ENCODE measurements around the gene FIGN. TPM values are rescaled to one million over a fixed set of nuclear protein-coding genes. Genes with fewer than 3 reads are reported as not detected.

The FIGN gene
- total RNA-seq, 1 experiment from 2014 or later, result not detected

- TF ChIP-seq YY1 (IDR thresholded peaks at IDR 0.05; ENCODE audit: extremely low read depth, insufficient replicate concordance, low read depth, low read length), result no peak
- 0 out of 2 replicates have a peak, but pooled peaks have one; percentile 44 for TF ChIP-seq CBX3 (IDR thresholded peaks at IDR 0.05; ENCODE audit: low read depth)
- peak; percentile 54 for TF ChIP-seq JUND (IDR thresholded peaks at IDR 0.05)
- TF ChIP-seq CEBPB (IDR thresholded peaks at IDR 0.05; ENCODE audit: low read depth), result peak; percentile 68
- TF ChIP-seq SIN3A (IDR thresholded peaks at IDR 0.05; ENCODE audit: low read depth), result 0 out of 2 replicates have a peak, but pooled peaks have one; percentile 23
- TF ChIP-seq TCF7L2 (IDR thresholded peaks at IDR 0.05; ENCODE audit: borderline replicate concordance, extremely low read depth, insufficient read depth, insufficient read length), result peak; percentile 69
- TF ChIP-seq ZBTB33 (IDR thresholded peaks at IDR 0.05; ENCODE audit: extremely low read depth, insufficient replicate concordance, low read length), result no peak
- no peak for TF ChIP-seq POLR2A (IDR thresholded peaks at IDR 0.05; ENCODE audit: borderline replicate concordance, extremely low read depth, insufficient read depth, insufficient read length)
- peak; percentile 72 for TF ChIP-seq SP1 (IDR thresholded peaks at IDR 0.05; ENCODE audit: low read depth)
- peak; percentile 63 for TF ChIP-seq FOSL1 (IDR thresholded peaks at IDR 0.05; ENCODE audit: low read depth)
- peak; percentile 60 for TF ChIP-seq MAX (IDR thresholded peaks at IDR 0.05)
- 0 out of 2 replicates have a peak, but pooled peaks have one; percentile 24 for TF ChIP-seq SRF (IDR thresholded peaks at IDR 0.05; ENCODE audit: low read depth)
- Histone ChIP-seq H3K4me2 (ENCODE audit: low read length) (peak overlapping the region; percentile 46), H3K9me3 (ENCODE audit: control insufficient read depth in 1 of 2, insufficient read depth in 1 of 2, low read depth in 1 of 2, low read length in 2 of 2) (no peaks in the 10 kb centered on the region), H3K36me3 (ENCODE audit: control insufficient read depth in 1 of 2, insufficient read depth in 2 of 2, low read length in 2 of 2) (no peaks in the 10 kb centered on the region), H3K79me2 (ENCODE audit: insufficient read depth, low read length) (no peaks in the 10 kb centered on the region), H3K4me3 (replicated peaks in 1 of 2; ENCODE audit: low read depth in 1 of 2, low read length in 2 of 2) (no peak overlapping the region), H3K4me1 (ENCODE audit: control insufficient read depth in 1 of 2, insufficient read depth in 2 of 2, low read length in 2 of 2) (peaks cover 39 to 53% of the 10 kb centered on the region in 2 experiments), H3K9me2 (ENCODE audit: insufficient read depth) (peaks cover 4% of the 10 kb centered on the region; the same call in 1 of the 2 replicates), H3K27me3 (ENCODE audit: insufficient read depth, low read length) (no peaks in the 10 kb centered on the region), H3K9ac (ENCODE audit: low read length) (no peak overlapping the region), H3K27ac (ENCODE audit: low read depth, low read length) (peak overlapping the region; percentile 69), H4K20me1 (ENCODE audit: insufficient read depth) (no peaks in the 10 kb centered on the region; the same call in 1 of the 2 replicates), H2AFZ (ENCODE audit: low read depth, low read length, poor library complexity, severe bottlenecking) (peak overlapping the region; percentile 60)
- ChIA-PET CTCF (no interaction called here), RAD21 (ENCODE audit: low non-redundant PET in 1 of 2, low total read pairs in 2 of 2, uncharacterized antibody in 2 of 2, unreplicated experiment in 2 of 2) (no interaction called here), POLR2A (no interaction called here)
- DNase-seq (ENCODE audit: low read depth, low spot score), result peak; percentile 15
- intact Hi-C loops (cut with micrococcal nuclease), result no loop called here
- ATAC-seq, result peak; percentile 65
- BruUV-seq (replicated peaks), result no TSS peak
Measured at GRCh38 chr2:163778045-163778781, 42.4 kb upstream of the FIGN start.

Measured in HCT116 (cell line).